Fibroblast of peridontal ligament (primary cell): ENCODE results near the gene NPTX1.

Experiments used
- DNase-seq: peaks from one replicate; pipeline ENCODE4 v3.0.0-alpha.2; 2010; ENCODE audit errors: extremely low read depth

Gene NPTX1

GRCh38 chr17:80428363-80428762 is 48.0 kb downstream of the NPTX1 start:
- DNase-seq = no peak

DNA sequence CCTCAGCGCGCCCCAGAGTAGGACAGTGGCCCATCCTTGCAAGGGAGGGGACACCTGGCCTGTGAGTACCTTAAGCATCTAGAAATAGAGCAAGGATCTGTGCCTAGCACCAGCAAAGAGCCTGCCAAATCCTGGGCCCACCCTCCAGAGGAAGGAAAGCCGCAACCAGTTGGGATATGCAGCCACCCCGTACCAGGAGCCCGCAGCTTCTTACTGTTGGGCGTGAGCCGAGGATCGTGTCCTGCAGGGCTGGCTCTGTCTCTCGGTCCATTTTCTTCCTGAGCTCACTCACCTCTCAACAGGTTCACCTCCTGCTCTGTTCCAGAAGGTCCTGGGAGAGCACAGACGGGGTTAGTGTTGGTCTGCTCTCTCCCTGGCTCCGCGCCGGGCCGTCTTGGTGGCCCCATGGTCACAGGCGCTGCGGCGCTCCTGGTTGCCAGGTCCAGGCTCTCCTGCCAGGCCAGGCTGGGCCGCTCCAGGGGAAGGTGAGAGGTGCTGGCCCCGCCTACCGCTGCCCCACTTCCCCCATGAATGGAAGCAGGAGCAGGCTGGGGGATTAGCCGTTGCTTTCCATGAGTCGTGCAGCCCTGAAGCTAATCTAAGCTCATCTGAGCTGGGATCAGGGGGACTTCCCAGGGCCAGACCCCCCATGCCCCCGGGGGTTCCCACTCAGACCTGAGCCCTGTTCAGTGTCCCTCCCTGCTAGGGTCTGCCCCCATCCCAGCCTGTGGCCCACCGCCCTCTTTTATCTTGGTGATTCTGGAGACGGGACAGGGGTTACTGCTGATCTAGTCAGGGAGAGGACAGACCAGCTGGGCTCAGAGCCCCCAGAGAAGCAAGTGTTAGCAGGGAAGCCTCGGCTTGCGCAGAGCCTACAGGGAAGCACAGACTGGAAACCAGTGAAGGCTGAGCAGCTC is 48.8 kb downstream of the NPTX1 start:
- DNase-seq = no peak

DNA sequence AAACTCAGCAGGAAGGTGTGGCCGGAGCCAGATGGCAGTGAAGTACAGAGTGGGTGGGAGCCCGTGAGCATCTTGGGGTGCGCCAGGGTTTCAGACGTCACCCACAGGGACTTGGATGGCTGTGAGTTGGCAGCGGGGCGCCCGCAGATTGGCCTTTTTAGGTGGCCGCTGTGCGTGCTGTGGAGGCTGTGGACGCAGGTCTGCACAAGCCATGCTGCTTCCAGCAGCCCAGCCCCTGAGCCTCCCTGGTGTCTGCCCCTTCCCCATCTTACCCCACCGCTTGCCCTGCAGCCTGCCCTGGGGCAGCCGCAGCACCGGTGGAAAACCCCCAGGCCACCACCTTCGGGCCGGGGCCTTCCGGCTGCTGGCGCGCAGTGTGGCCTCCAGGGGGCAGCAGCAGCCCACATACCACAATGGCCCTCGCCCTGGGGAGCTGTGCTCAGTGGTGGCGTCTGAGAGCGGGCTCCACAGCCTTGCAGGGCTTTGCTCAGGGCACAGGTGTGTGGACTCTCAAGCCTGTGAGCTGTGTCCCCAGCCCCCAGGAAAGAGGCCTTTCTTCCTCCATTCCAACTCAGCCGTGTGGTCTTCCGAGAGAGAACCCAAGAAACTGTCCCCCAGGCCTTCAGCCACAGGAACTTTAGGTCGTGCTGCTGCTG is 49.6 kb downstream of the NPTX1 start:
- peak; percentile 45 for DNase-seq

GRCh38 chr17:80425835-80426426 is 50.5 kb downstream of the NPTX1 start:
- DNase-seq = no peak

DNA sequence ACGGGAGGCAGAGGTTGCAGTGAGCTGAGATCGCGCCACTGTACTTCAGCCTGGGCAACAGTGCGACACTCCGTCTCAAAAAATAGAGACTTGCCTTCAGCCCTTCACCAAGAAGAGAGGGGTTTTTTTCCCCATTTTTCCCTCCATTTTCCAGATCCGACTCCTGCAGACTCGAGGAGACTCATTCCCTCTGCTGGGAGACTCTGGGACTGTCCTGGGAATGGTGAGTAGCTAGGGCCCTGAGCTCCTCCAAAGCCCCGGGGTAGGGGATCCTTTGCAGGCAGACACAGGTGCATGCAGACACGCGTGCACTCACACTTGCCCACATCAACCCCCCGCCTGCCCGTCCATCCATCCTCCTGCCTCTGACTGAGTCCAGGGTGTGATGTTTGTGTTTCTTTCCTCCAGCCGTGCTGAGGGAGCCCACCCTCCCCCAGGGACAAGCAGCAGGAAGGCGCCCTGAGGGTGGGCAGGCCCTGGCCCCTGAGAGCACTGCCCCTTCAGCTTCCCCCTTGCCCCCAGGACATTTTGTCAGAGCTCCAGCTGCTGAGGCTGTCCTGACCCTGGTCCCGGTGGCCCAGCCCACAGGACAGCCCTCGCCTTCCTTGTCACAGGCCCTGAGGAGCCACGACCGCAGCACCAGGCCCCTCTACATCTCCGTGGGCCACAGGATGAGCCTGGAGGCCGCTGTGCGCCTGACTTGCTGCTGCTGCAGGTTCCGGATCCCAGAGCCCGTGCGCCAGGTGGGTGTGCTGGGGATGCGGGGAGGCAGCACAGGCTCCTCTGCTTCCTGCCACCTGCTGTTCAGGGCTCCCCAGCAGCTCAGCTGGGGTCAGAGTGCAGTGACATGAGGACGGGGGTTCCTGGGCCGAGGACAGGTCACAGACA is 51.3 kb downstream of the NPTX1 start:
- DNase-seq = no peak

DNA sequence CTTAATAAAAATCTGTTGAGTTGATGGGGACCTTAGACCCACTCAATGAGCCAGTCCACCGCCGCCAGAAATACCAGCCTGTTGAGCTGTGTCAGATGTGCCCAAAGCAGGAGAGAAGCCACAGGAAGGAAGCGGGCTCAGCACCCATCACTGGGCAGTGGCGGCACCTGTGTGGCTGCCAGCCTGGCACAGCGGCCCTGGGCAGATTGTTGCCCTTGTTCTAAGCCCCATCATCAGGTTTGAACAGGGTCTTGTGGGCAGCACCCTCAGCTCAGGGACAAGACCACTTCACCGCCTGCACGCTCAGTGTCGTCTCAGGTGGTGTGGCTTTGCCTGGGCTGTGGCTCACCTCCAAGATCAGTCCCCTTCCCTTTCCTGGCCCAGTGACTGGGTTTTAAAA is 52.1 kb downstream of the NPTX1 start:
- no peak for DNase-seq

DNA sequence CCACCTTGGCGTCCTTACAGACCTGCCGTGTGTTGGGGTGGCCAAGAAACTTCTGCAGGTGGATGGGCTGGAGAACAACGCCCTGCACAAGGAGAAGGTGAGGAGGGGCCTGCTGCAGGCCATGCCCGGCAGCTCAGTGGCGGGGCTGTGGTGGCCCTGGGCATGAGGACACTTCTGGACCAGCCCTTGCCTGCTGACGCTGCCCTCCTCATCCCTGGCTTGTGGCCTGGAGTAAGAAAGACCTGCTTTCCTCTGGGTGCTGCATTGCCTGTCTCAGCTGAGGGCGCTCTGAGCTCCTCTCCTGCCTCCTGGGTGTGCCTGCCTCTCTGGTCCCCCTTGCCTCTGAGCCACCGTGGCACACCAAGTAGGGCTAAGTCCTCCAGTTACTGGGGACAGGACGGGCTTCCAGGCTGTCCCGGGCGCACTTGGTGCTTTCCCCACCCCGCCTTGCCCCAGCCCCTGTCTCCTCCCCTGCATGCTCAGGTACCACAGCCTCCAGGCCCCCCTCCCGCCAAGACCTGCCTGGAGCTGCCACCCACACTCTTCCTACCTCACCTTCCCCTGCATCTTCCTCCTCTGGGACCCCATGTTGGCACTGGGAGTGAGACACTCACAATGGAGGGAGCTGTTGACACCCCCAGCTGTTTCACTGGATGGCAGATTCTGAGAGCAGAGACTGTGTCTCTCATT is 52.7 kb downstream of the NPTX1 start:
- DNase-seq = no peak

DNA sequence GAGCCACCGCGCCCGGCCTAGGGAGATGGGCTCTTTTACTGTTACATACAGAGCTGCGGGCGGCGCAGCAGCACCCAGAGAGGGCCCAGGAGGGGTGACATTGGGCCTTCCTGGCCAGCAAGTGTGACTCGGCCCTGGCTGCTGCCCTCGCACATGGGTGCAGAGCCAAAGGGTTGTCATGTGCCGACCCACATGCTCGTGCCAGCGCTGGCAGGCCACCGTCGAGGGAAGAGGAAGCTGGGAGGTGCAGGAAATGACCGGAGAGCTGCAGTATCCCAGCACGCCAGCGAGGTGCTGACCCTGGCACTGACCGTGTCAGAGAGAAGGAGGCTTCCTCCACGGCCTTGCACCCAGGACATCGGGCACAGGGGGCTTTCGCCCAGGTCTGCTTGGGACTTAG is 53.4 kb downstream of the NPTX1 start:
- DNase-seq = no peak

- no peak for DNase-seq
Observed at GRCh38 chr17:80422276-80422675, 54.1 kb downstream of the NPTX1 start.

GRCh38 chr17:80421381-80422090 is 54.9 kb downstream of the NPTX1 start:
- DNase-seq = no peak

- DNase-seq = no peak
Observed at GRCh38 chr17:80419255-80419654, 57.2 kb downstream of the NPTX1 start.

- DNase-seq = no peak
Observed at GRCh38 chr17:80418589-80418988, 57.8 kb downstream of the NPTX1 start.
